Subcutaneous adipose tissue (tissue), 4 donors: Measurements from ENCODE around the gene CPM. TPM values are rescaled to one million over a fixed set of nuclear protein-coding genes. Genes with fewer than 3 reads are reported as not detected.

Experiments used
- total RNA-seq, 4 donors: library from RNA; depleted of rRNA; stranded (reverse); fragments of >200 nt; gene quantifications; one replicate each; pipeline ENCODE4 v1.1.0, GENCODE V29; 2016
- TF ChIP-seq, protein P1 (sequence below): fragments of 450-650 bp; IDR thresholded peaks from one replicate; pipeline ENCODE4 v1.5.1; 2016; ENCODE audit warnings: low read depth, mild to moderate bottlenecking, control low read depth, antibody characterized with exemption, moderate library complexity

CPM gene
- total RNA-seq, 4 donors from 2014 or later: 886 to 1,559 (median 1,151) TPM

DNA sequence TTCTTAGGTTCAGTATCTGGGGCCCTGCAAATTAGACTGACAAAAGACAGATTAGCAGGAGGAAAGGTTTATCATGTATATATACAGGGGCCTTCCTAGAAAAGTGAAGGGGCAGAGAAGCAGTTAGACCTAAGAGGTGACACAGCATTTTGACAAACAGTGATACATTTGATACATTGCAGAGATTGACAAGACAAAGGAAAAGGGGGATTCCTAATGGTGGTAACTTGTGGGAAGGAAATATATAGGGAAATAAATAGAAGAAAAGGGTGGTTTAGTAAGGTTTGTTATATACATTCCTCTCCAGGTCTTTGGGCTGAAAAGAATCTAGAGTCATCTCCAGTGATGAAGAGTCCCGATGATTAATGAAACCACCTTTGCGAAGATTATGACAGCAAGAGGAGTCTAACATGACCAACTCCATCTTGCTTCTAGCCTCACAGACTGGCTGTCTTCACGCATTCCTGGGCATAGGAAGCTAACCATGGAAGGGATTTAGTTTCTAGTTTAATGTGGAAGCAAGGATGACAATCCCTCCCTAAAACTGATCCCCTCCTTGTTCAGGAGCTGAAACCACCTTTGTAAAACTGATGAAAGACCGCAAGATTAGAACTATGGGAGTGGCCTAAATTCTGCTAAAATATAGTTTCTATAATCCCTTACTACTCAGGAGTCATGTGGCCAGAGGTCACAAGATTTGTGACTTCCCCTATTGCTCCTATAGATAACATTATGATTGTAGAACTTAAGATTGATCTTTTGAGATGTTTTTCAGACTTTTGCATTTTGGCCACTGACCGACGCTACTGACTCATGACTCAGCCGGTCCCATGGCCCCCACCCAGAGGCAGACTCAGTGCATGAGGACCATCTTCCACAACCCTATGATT, 31.1 kb upstream of the CPM start:
- TF ChIP-seq, protein P1, sequence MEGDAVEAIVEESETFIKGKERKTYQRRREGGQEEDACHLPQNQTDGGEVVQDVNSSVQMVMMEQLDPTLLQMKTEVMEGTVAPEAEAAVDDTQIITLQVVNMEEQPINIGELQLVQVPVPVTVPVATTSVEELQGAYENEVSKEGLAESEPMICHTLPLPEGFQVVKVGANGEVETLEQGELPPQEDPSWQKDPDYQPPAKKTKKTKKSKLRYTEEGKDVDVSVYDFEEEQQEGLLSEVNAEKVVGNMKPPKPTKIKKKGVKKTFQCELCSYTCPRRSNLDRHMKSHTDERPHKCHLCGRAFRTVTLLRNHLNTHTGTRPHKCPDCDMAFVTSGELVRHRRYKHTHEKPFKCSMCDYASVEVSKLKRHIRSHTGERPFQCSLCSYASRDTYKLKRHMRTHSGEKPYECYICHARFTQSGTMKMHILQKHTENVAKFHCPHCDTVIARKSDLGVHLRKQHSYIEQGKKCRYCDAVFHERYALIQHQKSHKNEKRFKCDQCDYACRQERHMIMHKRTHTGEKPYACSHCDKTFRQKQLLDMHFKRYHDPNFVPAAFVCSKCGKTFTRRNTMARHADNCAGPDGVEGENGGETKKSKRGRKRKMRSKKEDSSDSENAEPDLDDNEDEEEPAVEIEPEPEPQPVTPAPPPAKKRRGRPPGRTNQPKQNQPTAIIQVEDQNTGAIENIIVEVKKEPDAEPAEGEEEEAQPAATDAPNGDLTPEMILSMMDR: no peak

DNA sequence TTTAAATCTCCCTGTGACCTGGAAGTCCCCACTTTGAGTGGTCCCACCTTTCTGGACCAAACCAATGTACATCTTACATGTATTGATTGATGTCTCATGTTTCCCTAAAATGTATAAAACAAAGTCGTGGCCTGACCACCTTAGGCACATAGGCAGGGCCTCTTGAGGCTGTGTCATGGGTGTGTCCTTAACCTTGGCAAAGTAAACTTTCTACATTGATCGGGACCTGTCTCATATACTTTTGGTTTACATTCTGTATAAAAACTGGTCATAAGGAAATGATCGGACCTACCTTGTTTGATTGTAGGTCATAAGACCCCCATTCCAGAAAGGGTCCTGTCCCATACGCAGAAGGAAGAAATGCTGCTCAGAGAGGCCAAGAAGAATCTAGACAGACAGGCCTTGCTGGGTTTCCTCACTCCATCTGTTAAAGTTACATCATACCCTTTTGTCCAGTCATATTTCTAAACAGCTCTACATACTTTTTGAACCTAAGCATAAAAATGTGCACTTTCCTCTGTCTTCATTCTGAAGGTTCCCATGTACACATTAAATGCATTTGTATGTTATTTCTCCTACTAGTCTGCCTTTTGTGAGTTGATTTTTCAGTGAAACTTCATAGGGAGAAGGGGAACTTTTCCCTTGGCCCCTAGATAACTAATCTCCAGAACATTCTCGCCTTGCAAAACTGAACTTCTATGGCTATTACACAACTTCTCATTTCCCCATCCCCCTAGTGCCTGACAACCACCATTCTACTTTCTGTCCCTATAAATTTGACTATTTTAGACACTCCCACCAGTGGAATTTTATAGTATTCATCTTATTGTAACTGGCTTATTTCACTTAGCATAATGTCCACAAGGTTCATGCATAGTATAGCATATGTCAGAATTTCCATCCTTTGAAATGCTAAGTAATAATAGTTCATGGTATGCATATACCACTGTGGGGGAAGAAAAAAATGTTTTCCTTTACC, 30.2 kb upstream of the CPM start:
- TF ChIP-seq, protein P1: no peak

DNA sequence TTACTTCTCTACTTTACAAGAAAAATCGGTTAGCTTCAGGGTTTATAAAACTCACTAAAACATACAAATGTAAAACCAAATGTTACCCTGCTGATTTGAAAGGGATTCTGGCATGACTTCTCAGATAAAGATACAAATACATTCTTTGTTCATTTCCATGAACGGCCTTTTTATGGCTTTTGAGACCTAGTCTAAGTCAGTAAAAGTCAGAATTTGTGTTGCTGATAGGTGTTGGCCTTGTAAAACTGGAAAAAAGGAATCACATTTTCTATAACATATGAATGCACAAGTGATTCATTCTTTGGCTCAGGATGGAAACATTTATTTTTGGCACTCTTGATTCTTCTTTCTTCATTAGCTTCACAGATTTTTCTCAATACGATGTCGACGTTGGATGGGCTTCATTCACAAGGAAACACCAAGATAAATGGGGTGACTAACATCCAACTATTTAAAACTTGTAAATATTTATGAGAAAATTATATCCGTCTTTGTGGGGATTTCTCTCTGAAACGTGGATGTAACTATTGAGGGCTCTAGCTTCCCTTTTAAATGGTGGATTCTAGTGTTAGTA, 27.0 kb upstream of the CPM start:
- TF ChIP-seq, protein P1: no peak

DNA sequence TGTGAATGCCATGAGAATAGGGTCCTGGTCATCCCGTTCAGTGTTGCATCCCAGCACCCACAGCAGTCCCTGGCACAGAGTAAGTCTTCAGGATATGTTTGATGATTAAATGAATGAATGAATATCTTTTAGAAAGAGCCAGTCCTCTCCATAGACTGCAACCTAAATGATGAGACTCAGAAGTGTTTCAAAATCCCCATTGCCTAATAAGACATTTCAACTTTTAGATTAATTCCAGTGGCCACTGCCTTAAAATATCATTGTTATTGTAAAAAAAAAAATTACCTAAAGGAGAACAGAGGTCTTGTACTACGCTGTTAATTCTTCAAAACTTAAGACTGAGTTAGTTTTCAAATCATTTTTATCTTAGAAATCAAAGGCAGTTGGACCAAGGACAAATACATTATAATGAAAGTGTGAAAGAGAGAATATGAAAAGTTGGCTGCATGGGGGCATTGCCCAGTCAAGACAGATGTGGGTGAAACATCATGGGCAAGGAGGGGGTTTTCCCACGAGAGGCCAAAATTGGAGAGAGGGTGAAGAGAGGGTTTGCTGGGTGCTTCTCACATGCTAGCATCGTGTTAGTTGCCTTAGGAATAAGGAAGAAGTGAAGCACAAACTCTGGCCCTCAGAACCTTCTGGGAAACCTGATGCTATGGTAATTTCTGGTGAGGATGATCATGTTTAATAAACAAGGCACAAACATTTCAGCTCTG, 26.3 kb upstream of the CPM start:
- TF ChIP-seq, protein P1: no peak

DNA sequence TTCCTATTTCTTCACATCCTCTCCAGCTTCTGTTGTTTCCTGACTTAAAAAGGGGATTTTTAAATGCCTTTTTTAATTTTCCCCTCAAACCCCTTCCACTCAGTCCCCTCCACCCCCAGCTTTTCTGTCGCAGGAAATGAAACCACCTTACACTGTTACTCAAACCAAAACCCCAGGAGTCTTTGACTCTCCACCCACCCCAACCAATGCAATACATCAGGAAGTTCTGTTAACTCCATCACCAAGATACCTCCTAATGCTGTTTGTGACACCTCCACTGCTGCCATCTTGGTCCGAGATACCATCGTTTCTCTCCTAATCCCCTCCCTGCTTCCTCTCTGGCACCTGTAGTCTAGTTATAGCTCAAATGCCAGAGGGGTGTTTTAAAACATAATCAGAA, 25.4 kb upstream of the CPM start:
- TF ChIP-seq, protein P1: no peak

DNA sequence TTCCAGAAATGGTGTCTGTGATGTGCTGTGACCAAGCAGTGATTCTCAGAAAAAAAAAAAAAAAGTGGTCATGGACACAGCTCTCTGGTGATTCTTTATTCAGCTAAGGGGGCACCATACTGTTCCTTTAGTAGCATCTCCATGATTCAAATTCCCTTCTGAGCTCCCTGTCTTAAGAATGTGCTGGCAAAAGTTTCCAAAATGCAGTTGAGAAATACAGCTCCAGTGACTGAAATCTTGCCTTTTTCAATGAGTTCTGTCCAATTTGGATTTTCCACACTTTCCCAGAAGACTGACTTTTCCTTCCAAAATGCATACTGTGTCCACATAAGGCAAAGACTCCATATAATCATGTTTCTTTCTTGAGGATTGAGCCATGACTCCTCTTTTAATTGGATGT, 24.3 kb upstream of the CPM start:
- TF ChIP-seq, protein P1: no peak
